ENCODE measurements around the gene FARP2.

GRCh38 chr2:241422350-241422749 is 66.3 kb downstream of the FARP2 start:
- no peak for TF ChIP-seq EZH2 (IDR thresholded peaks at IDR 0.05; ENCODE audit: low read length, unreplicated experiment)
- TF ChIP-seq CTCF (conservative IDR thresholded peaks at IDR 0.05; ENCODE audit: low read depth, low read length), result no peak
- TF ChIP-seq EZH2phosphoT487 (IDR thresholded peaks at IDR 0.05; ENCODE audit: borderline replicate concordance, low read length), result no peak

Data from PC-3 (cell line).